HCT116 (cell line): ENCODE data around the gene CTSE. TPM values are rescaled to one million over a fixed set of nuclear protein-coding genes. Genes with fewer than 3 reads are reported as not detected.
A peak's percentile ranks its signal among the peaks of the same experiment; 100 is the strongest.

Source experiments
- ATAC-seq: fragments of 200-7000 bp; cut with Tn5 transposase; 2 replicates; pipeline ENCODE4 v1.9.1; 2020; ENCODE audit warnings: mild to moderate bottlenecking, moderate library complexity
- BruUV-seq: library from RNA; stranded (reverse); fragments of 400-500 nt; replicated peaks from 2 replicates; lab custom pipeline; 2021; lab: Mats Ljungman, UMichigan
- CTCF ChIA-PET: fragments of 300-600 bp; sonication (Branson Sonifier 250); formaldehyde crosslinking; loops from one replicate; lab custom pipeline; 2021; ENCODE audit warnings: antibody characterized with exemption; lab: Charles Lee
- POLR2A ChIA-PET: fragments of 300-600, 350-600 bp; sonication (Branson Sonifier 250); formaldehyde crosslinking; loops from one replicate; lab custom pipeline; 2021; ENCODE audit warnings: antibody characterized with exemption; lab: Charles Lee
- RAD21 ChIA-PET, 2 experiments: fragments of 300-600 bp; sonication (Branson Sonifier 250); formaldehyde crosslinking; loops; one replicate each; lab custom pipeline; 2023; ENCODE audit warnings: low total read pairs in 2 of 2; ENCODE audit not compliant: uncharacterized antibody in 2 of 2, unreplicated experiment in 2 of 2, low non-redundant PET in 1 of 2; lab: Charles Lee
- DNase-seq: peaks from one replicate; pipeline ENCODE4 v3.0.0-alpha.2; 2010; ENCODE audit warnings: low read depth, low spot score
- H2AFZ ChIP-seq: fragments of 200-600 bp; shearing (Covaris generic), sonication (generic); 2 replicates; pipeline ENCODE4 v1.6.1; 2017; ENCODE audit warnings: low read depth, mixed run types, mixed read lengths, antibody characterized with exemption, low read length; ENCODE audit not compliant: poor library complexity, severe bottlenecking
- H3K27ac ChIP-seq: 2 replicates; pipeline ENCODE4 v1.5.1; 2012; ENCODE audit warnings: low read depth, low read length
- H3K27me3 ChIP-seq: fragments of 200-600 bp; sonication (generic); 2 replicates; pipeline ENCODE4 v1.6.1; 2016; ENCODE audit warnings: mixed run types, low read length, mixed read lengths; ENCODE audit not compliant: insufficient read depth
- H3K36me3 ChIP-seq, 2 experiments: fragments of 200-500 bp in 1 of 2; fragments of 200-600 bp in 1 of 2; sonication (Bioruptor generic) in 1 of 2; sonication (generic) in 1 of 2; 2 replicates each; pipeline versions ENCODE4 v1.5.1 to v1.6.1; 2014 to 2016; ENCODE audit warnings: low read length in 2 of 2, inconsistent platforms in 1 of 2, mixed read lengths in 1 of 2, mixed run types in 1 of 2; ENCODE audit not compliant: insufficient read depth in 2 of 2, control insufficient read depth in 1 of 2
- H3K4me1 ChIP-seq, 2 experiments: fragments of 200-600 bp in 1 of 2; sonication (generic) in 1 of 2; 2 replicates each; pipeline versions ENCODE4 v1.5.1 to v1.6.1; 2012 to 2017; ENCODE audit warnings: low read length in 2 of 2, inconsistent platforms in 1 of 2, mild to moderate bottlenecking in 1 of 2, mixed read lengths in 1 of 2, mixed run types in 1 of 2, moderate library complexity in 1 of 2; ENCODE audit not compliant: insufficient read depth in 2 of 2, control insufficient read depth in 1 of 2
- H3K4me2 ChIP-seq: fragments of 200-600 bp; sonication (generic); 2 replicates; pipeline ENCODE4 v1.6.1; 2017; ENCODE audit warnings: mixed run types, low read length, mixed read lengths
- H3K4me3 ChIP-seq, 2 experiments: fragments of 200-600 bp in 1 of 2; sonication (generic) in 1 of 2; replicated peaks in 1 of 2; 2 replicates each; pipeline ENCODE4 v1.5.1; 2011 to 2016; ENCODE audit warnings: low read length in 2 of 2, control low read depth in 1 of 2, low read depth in 1 of 2, mild to moderate bottlenecking in 1 of 2, mixed read lengths in 1 of 2, mixed run types in 1 of 2
- H3K79me2 ChIP-seq: fragments of 200-600 bp; sonication (generic); 2 replicates; pipeline ENCODE4 v1.6.1; 2017; ENCODE audit warnings: mild to moderate bottlenecking, mixed run types, low read length, moderate library complexity, mixed read lengths; ENCODE audit not compliant: insufficient read depth
- H3K9ac ChIP-seq: fragments of 200-600 bp; sonication (generic); 2 replicates; pipeline ENCODE4 v1.6.1; 2016; ENCODE audit warnings: low read length, mixed read lengths
- H3K9me2 ChIP-seq: fragments of 200-600 bp; sonication (generic), shearing (Covaris generic); 2 replicates; pipeline ENCODE4 v1.6.1; 2017; ENCODE audit warnings: mixed run types, mild to moderate bottlenecking, moderate library complexity; ENCODE audit not compliant: insufficient read depth
- H3K9me3 ChIP-seq, 2 experiments: fragments of 200-500 bp in 1 of 2; fragments of 200-600 bp in 1 of 2; sonication (Bioruptor generic) in 1 of 2; sonication (generic) in 1 of 2; 2 replicates each; pipeline ENCODE4 v1.6.1; 2014 to 2017; ENCODE audit warnings: low read length in 2 of 2, mixed read lengths in 2 of 2, inconsistent platforms in 1 of 2, low read depth in 1 of 2, mild to moderate bottlenecking in 1 of 2, mixed run types in 1 of 2, moderate library complexity in 1 of 2; ENCODE audit not compliant: control insufficient read depth in 1 of 2, insufficient read depth in 1 of 2
- H4K20me1 ChIP-seq: fragments of 200-600 bp; sonication (generic), shearing (Covaris generic); 2 replicates; pipeline ENCODE4 v1.6.1; 2017; ENCODE audit warnings: mixed run types, mild to moderate bottlenecking, moderate library complexity; ENCODE audit not compliant: insufficient read depth
- CBX3 ChIP-seq: IDR thresholded peaks from 2 replicates; pipeline ENCODE4 v1.6.1; 2012; ENCODE audit warnings: low read depth
- CEBPB ChIP-seq: IDR thresholded peaks from 2 replicates; pipeline ENCODE4 v1.6.1; 2012; ENCODE audit warnings: low read depth
- CTCF ChIP-seq, 3 experiments: fragments of 200-600 bp in 1 of 3; sonication (generic) in 1 of 3; IDR thresholded peaks in 2 of 3; conservative IDR thresholded peaks in 1 of 3; 2 replicates each; pipeline ENCODE4 v1.5.1; 2012 to 2017; ENCODE audit warnings: low read depth in 2 of 3, low read length in 2 of 3, antibody characterized with exemption in 1 of 3, borderline replicate concordance in 1 of 3, control low read depth in 1 of 3, mild to moderate bottlenecking in 1 of 3, mixed read lengths in 1 of 3, mixed run types in 1 of 3, moderate library complexity in 1 of 3; ENCODE audit not compliant: insufficient read depth in 1 of 3
- FOSL1 ChIP-seq: IDR thresholded peaks from 2 replicates; pipeline ENCODE4 v1.6.1; 2012; ENCODE audit warnings: low read depth
- JUND ChIP-seq: IDR thresholded peaks from 2 replicates; pipeline ENCODE4 v1.6.1; 2012
- POLR2A ChIP-seq: IDR thresholded peaks from 2 replicates; pipeline ENCODE4 v1.7.0; 2011; ENCODE audit warnings: borderline replicate concordance; ENCODE audit not compliant: insufficient read depth, insufficient read length; ENCODE audit errors: extremely low read depth
- SIN3A ChIP-seq: IDR thresholded peaks from 2 replicates; pipeline ENCODE4 v1.6.1; 2012; ENCODE audit warnings: low read depth
- SRF ChIP-seq: IDR thresholded peaks from 2 replicates; pipeline ENCODE4 v1.6.1; 2012; ENCODE audit warnings: low read depth
- TCF7L2 ChIP-seq: IDR thresholded peaks from 2 replicates; pipeline ENCODE4 v1.7.0; 2011; ENCODE audit warnings: borderline replicate concordance, inconsistent platforms; ENCODE audit not compliant: insufficient read depth, insufficient read length; ENCODE audit errors: extremely low read depth
- YY1 ChIP-seq: IDR thresholded peaks from 2 replicates; pipeline ENCODE4 v1.6.1; 2011; ENCODE audit warnings: low read length, low read depth, moderate library complexity, mild to moderate bottlenecking; ENCODE audit not compliant: insufficient replicate concordance; ENCODE audit errors: extremely low read depth
- ZFX ChIP-seq: fragments of 450-650 bp; IDR thresholded peaks from 2 replicates; pipeline ENCODE4 v1.6.1; 2017
- ZNF274 ChIP-seq: fragments of 200-500 bp; sonication (Bioruptor generic); IDR thresholded peaks from 2 replicates; pipeline ENCODE4 v1.6.1; 2014; ENCODE audit warnings: mild to moderate bottlenecking, low read depth, low read length, inconsistent platforms
- intact Hi-C: fragments of 100-400 bp; cut with micrococcal nuclease; formaldehyde crosslinking; loops from 2 replicates; pipeline ENCODE4 v1.10.0; 2022
- total RNA-seq: library from RNA; stranded (reverse); gene quantifications from one replicate; pipeline ENCODE4 v1.2.1, GENCODE V29; 2021; ENCODE audit not compliant: unreplicated experiment
- TF ChIP-seq, protein P1 (sequence below): IDR thresholded peaks from 2 replicates; pipeline ENCODE4 v1.6.1; 2012
- TF ChIP-seq, protein P2 (sequence below): IDR thresholded peaks from 2 replicates; pipeline ENCODE4 v1.6.1; 2011; ENCODE audit warnings: mild to moderate bottlenecking, low read length, moderate library complexity; ENCODE audit not compliant: insufficient replicate concordance; ENCODE audit errors: extremely low read depth

The CTSE gene
- total RNA-seq, 1 experiment from 2014 or later: 0.12 TPM

- Histone ChIP-seq H3K27ac (no peak overlapping the region), H3K4me3 (no peak overlapping the region), H3K9ac (no peak overlapping the region), H3K27me3 (no peaks in the 10 kb centered on the region), H4K20me1 (no peaks in the 10 kb centered on the region), H3K9me3 (no peaks in the 10 kb centered on the region), H3K4me1 (peaks cover 6 to 10% of the 10 kb centered on the region in 2 experiments; a peak in 3 of 4 replicates), H3K79me2 (no peaks in the 10 kb centered on the region), H3K36me3 (no peaks in the 10 kb centered on the region), H2AFZ (no peak overlapping the region), H3K4me2 (peak overlapping the region; percentile 2; the same call in 1 of the 2 replicates), H3K9me2 (no peaks in the 10 kb centered on the region)
- intact Hi-C loops: loop anchor here (1.0 to 5.0 kb wide), 4 partner anchors 58 to 385 kb away; no protein-coding TSS in a partner anchor
- POLR2A ChIA-PET: interaction anchor here (0.6 to 2.5 kb wide), 3 partner anchors 59 to 318 kb away, joined by 3 to 17 read pairs (median 7); no protein-coding TSS in a partner anchor
- DNase-seq (no peak), ATAC-seq (peak; percentile 76)
- CTCF ChIA-PET: interaction anchor here (0.7 to 6.6 kb wide), 51 partner anchors 9 to 448 kb away, joined by 3 to 339 read pairs (median 5); no protein-coding TSS in a partner anchor
- BruUV-seq: no TSS peak
- TF ChIP-seq, protein P1, sequence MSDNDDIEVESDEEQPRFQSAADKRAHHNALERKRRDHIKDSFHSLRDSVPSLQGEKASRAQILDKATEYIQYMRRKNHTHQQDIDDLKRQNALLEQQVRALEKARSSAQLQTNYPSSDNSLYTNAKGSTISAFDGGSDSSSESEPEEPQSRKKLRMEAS: peak; percentile 48; the same call in 1 of the 2 replicates
- TF ChIP-seq SIN3A: no peak
- TF ChIP-seq POLR2A: no peak
- RAD21 ChIA-PET: interaction anchor here (0.8 to 2.9 kb wide), 16 partner anchors 10 to 385 kb away, joined by 3 to 75 read pairs (median 5); partner anchors contain the start of gene NUCKS1 (in 1 of the 2)
Measured at GRCh38 chr1:205976708-205977401, 46.8 kb downstream of the CTSE start.

GRCh38 chr1:205976036-205976435 lies 47.7 kb downstream of the CTSE start:
- DNase-seq (no peak), ATAC-seq (no peak)
- Histone ChIP-seq H3K4me2 (no peak overlapping the region), H3K9ac (no peak overlapping the region), H3K9me3 (no peaks in the 10 kb centered on the region), H3K4me1 (peaks cover 6 to 10% of the 10 kb centered on the region in 2 experiments; a peak in 3 of 4 replicates), H3K9me2 (no peaks in the 10 kb centered on the region), H2AFZ (no peak overlapping the region), H3K36me3 (no peaks in the 10 kb centered on the region), H3K79me2 (no peaks in the 10 kb centered on the region), H3K27me3 (no peaks in the 10 kb centered on the region), H3K27ac (no peak overlapping the region), H4K20me1 (no peaks in the 10 kb centered on the region), H3K4me3 (no peak overlapping the region)
- ChIA-PET POLR2A (no interaction called here), RAD21 (interaction anchor here (1.3 to 2.9 kb wide), 3 partner anchors 54 to 58 kb away, joined by 3 to 75 read pairs (median 67); no protein-coding TSS in a partner anchor), CTCF (interaction anchor here (1.4 to 6.6 kb wide), 8 partner anchors 15 to 317 kb away, joined by 3 to 339 read pairs (median 19); no protein-coding TSS in a partner anchor)
- intact Hi-C loops: loop anchor here (5.0 kb wide), 1 partner anchor 384 kb away; no protein-coding TSS in a partner anchor
- no TSS peak for BruUV-seq
- no peak for TF ChIP-seq TCF7L2
- TF ChIP-seq SRF: no peak
- TF ChIP-seq JUND: no peak
- no peak for TF ChIP-seq POLR2A
- TF ChIP-seq FOSL1: no peak
- TF ChIP-seq, protein P2, sequence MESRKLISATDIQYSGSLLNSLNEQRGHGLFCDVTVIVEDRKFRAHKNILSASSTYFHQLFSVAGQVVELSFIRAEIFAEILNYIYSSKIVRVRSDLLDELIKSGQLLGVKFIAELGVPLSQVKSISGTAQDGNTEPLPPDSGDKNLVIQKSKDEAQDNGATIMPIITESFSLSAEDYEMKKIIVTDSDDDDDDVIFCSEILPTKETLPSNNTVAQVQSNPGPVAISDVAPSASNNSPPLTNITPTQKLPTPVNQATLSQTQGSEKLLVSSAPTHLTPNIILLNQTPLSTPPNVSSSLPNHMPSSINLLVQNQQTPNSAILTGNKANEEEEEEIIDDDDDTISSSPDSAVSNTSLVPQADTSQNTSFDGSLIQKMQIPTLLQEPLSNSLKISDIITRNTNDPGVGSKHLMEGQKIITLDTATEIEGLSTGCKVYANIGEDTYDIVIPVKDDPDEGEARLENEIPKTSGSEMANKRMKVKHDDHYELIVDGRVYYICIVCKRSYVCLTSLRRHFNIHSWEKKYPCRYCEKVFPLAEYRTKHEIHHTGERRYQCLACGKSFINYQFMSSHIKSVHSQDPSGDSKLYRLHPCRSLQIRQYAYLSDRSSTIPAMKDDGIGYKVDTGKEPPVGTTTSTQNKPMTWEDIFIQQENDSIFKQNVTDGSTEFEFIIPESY: no peak
- TF ChIP-seq ZNF274: no peak
- no peak for TF ChIP-seq ZFX
- no peak for TF ChIP-seq CBX3
- TF ChIP-seq CTCF (IDR thresholded peaks at IDR 0.05 in 2 of 3, conservative IDR thresholded peaks at IDR 0.05 in 1 of 3; ENCODE audit: borderline replicate concordance in 1 of 3, insufficient read depth in 1 of 3, low read depth in 2 of 3, low read length in 2 of 3): no peak
- TF ChIP-seq YY1: no peak
- TF ChIP-seq CEBPB: no peak
